ENCODE results near the gene RPS6KA2.

The RPS6KA2 gene

DNA sequence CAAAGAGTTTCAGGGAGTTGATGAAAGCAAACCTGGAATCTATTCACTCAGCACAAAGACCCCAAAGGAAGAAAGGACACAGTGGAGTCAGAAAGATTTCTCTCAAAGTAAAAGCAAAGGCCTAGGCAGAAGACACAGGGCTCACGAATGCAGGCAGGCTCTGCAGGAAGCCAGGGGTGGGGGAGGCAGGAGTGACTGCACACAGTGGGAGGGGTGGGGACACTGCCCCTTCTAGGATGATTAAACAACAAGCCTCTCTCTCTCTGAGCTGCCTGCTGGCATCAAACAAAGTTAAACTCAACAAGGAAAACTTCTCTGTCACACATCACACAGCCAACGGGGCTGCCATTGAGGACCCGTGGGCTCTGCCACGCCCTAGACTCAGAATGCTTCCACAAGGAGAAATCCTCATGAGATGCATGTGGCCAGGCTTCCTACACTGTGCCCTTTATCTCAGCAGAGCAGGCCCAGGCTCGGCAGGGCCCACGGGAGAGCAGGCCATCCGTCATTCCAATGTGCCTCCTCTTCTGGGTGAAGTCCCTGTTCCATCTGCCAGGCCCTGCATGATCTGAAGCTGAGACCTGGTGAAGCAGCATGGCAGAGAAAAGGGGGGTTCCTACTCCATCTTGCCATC, 110.7 kb downstream of the RPS6KA2 start:
- no peak for DNase-seq

DNA sequence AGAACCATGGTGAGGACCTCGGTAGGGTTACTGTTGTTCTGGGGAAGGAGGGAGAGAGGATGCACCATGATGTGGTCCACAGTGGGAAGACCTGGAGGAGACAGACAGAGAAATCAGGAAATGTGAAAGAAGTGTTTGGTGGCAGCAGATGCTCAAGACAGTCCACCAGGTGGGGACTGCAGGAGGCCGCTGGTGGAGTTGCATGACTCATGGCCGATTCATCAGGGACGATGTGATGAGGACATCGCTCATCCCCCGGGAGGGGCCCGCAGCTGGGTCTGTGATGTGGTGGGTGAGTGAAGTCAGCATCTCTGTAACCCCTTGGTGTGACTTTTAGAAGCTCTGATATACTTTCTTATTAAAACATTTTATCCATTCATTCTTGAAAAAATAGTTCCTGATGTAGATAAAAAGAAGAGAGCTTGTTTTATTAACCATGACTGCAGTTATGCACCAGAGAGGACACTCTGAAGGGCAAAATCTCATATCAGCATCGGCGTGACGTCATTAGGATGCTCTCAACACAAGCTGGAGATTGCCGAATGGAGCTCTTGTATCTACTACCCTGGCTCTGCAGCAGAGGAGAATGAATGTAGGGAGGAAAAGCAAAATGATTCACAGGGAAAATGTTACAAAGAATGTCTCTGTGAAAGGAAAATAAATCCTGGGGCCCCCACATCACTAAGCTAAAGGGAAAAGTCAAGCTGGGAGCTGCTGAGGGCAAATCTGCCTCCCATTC, 111.8 kb downstream of the RPS6KA2 start:
- peak; percentile 7 for DNase-seq

DNA sequence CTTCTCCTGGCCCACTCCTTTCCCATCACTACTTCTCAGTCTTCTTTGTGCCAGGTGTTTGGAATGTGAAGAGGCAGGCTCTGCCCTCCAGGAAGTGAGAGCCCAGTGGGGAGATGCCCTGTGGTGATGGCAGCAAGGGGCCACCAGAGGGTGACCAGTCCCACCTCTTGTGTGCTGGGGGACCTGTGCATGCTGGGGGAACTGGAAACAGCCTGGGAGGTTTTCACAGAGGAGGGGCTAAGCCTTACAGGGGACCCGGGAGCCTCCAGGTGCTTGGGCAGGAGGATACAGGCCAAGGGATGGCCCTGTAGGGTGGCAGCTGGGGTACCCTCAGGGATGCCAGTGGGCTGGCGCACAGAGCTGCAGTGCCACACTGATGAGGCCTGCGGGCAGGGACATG, 112.9 kb downstream of the RPS6KA2 start:
- no peak for DNase-seq

DNA sequence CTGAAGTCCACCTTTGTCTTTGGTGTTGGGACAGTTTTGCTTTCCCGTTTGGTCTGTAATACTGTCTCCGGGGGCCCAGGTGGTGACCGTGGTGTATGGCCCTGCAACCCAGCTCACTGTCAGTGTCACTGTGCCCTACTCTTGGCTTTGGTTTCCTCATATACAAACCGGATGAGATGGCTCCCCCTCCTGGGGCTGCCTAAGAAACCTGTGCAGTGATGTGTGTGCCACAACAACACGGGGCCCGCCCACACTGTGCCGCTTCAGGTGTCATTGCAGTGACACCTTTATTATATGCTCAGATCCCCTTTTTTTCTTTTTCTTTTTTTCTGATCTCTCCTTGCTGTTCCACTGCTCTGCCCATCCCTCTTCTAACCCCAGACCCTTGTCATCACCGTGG, 114.5 kb downstream of the RPS6KA2 start:
- no peak for DNase-seq

DNA sequence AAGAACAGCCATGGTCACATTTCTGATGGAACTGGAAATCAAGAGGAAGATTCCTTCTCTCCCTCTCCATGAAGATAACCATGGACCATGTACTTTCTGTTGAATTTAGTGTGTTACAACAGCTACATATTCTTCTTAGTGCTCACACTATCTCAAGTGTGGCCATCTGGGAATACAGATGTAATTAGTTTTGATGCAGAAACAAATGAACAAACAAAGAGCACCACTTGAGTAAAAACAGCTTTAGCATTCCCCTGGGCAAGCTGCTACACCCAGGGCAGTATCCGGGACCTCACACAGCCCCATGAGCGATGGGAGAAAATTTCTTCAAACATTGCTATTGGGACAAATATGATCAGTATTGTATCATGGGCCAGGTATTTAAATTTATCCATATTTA, 115.7 kb downstream of the RPS6KA2 start:
- no peak for DNase-seq

DNA sequence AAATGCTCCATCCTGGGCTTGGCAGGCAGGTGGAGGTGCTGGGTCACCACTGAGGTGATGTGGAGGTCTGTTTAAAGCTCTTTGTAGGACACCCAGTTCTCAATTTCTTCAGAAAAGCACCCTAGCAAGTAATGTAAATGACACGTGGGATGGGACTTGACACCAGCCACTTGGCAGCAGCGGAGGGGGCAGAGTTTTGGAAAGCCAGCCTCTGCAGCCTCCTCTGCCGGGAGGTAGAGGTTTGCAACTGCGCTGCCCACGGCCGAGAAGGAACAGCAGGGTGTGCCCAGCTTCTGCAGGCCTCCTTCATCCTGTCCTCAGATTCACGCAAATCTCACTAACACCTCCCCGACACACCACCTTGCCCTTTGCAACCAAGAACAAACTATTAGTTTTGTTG, 117.9 kb downstream of the RPS6KA2 start:
- no peak for DNase-seq

DNA sequence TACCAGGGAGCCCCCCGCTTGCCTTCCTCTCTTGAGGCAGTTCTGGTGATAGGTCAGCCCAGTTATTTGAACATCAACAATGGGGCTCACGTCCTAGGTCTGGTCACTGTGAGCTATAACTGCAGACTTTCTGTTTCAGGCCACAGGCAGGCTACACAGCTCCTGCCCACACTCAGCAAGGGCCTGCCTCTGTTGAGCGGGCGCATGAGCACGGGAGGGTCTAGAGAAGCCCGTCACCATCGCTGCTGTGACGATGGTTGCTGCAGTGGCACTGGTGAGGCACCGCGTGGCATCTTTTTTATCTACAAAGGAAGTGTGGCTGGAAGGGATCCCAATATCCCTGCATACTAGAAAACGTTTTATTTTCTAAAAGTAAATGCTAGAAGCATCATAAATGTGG, 118.3 kb downstream of the RPS6KA2 start:
- no peak for DNase-seq

DNA sequence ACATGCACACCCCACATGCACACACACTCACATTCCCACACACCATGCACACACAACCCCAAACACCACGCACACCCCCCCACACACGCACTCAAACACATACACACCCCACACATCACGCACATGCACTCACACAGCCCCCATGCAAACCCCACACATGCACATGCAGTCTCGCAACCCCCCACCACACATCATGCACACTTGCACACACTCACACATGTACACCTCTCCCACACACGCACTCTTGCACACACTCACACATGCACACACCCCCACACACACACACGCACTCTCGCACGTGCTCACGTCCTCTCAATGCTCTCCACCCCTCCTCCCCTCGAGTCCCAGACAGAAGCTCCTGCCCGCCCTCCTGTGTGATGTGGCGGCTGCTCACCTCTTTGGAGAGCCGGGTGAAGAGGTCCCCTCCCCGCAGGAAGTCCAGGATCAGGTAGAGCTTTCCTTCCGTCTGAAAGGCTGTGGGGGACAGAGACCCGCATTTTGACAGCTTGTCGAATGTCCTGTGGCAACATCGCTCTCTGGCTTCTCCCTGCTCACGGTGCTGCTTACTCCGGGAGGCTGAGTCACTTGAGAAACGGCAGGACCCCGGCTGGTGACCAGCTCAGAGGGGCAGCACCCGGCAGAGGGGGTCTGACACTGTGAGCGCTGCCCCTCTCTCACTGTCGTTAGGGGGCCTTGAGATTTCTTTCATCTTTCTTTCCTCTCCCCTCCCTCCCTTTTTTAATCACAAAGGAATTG, 119.1 kb downstream of the RPS6KA2 start:
- no peak for DNase-seq

DNA sequence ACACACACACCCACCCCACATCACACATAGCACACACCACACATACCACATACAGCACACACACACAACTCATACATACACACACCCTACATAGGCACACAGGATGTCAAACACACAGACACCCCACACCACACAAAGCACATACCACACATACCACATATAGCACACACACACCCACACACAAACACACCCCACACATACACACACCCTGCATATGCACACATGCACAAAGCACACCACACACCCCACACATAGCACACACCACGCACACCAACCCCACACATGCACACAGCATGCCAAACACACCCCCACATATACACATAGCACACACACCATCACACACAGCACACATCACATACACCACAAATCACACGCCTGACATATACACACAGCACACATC, 119.7 kb downstream of the RPS6KA2 start:
- DNase-seq: no peak

DNA sequence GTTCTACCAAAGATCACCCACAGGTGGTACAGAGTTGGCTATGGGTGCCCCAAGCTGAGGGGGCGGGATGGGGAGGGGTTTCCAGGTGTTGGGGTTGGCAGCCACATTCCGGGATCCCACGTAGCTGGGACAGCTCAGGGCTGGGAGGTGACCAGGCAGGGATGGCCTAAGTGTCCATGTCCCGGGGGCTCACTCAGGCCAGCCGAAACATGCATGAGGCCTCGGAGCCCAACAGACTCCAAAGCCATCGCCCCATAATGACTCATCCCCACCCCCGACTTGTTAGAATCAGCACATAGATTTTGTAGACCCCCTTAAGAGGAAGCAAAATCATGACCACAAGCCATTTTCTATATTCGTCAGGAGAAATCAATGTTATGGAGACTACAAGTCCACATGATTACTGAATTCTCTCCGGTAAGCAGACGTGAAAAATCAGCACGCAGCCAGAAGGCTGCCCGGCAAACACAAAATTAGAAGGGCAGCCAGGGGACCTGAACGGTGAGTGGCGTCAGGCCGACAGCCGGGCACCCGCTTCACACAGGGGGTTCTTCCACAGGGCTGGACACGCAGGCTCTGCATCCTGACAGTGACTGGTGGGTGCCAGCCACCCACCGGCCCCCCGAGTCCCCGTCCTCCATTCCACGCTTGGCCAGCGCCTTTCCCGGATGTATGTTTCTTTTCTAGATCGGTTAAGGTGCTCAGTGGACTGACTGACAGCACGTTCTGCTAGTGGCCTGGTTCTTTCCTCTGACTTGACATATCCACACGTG, 121.7 kb downstream of the RPS6KA2 start:
- DNase-seq: no peak

DNA sequence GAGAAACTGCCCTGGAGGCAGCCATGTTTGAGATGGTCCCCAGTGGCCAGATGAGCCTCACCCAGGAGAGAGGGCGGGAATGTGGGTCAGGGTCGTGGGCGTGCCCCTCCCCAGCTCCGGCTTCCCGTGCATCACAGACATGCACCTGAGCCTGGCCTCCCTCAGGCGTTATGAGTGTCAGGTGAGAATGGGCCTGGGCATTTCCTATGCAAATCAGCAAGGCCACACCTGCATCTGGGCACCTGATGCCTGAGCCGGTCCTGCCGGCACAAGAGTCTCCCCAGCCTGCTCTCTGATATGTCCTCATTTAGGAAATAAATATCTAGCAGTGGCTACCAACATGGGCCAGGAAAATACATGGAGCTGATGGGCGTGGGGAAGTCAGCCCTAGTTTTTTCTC, 123.0 kb downstream of the RPS6KA2 start:
- DNase-seq: no peak

DNA sequence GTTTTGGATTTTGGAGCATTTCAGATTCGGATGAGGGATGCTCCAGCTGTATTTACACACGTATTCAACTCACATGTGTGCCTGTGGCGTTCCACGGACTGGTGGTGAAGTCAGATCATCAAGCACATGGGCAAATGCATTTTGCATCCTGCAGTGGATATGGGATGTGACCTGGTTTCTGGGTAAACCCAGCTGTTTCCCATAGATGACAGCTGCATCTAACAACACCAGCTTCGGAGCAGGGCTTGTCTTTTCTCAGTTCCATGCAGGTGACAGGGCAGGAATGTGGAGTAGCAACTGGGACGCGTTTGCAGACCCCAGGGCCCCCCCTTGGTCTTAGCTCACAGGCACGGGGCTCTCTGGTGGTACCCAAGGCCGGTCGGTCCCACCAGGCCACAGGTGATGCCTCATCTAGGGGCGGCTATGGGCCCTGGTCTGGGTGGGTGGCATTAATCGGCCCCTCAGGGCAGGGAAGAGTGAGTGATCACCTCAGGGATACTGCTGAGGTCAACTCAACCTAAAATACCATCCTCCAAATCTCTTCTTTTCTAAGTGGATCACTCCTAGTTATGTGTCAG, 123.8 kb downstream of the RPS6KA2 start:
- DNase-seq: no peak

DNA sequence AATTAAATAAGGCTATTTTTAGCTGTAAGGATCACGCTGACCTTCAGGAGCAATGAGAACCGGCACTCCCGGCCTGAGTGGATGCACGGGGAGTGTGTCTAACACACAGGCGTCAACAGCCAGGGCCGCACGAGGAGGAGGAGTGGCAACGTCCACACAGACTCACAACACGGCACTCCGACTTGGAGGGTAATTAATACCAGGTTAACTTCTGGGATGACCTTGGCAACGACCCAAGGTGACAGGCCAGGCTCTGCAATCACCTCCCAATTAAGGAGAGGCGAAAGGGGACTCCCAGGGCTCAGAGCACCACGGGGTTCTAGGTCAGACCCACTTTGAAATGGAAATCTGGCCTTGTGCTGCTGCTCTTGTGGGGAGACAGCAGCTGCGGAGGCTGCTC, 124.6 kb downstream of the RPS6KA2 start:
- no peak for DNase-seq

DNA sequence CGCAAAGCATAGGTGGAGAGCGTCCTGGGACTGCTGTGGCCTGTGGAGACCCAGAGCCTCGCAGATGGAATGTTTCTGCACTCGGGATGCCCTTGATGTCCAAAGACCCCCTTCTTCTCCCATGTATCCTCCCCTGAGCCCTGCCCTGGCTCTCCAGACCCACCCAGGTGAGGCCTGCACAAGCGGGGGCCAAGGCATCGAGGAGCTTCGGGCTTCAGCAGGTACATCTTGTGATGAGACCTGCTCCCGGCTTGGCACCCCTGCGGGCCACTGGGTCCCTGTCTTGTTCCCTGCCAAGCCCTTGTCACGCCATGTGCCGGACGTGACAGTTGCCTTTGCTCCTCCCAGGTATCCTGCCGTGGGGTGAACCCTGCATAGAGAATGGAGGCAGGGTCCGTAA, 125.8 kb downstream of the RPS6KA2 start:
- no peak for DNase-seq

DNA sequence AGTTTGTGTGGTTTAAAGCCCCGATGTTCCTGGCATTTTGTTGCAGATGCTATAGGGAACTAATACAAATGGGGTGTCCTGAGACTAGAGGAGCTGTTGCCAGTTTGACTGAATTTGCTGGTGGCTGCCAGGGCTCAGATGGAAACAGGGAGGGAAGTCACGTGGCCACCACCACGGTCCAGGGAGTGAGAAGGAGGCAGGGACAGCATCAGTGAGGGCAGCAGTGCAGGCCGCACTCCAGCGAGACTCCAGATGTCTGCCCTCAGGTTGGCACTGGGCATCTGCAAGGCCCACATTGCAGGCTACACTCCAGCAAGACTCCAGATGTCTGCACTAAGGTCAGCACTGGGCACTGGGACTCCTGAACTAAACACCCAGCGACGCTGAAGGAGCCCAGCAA, 126.8 kb downstream of the RPS6KA2 start:
- DNase-seq: no peak

DNA sequence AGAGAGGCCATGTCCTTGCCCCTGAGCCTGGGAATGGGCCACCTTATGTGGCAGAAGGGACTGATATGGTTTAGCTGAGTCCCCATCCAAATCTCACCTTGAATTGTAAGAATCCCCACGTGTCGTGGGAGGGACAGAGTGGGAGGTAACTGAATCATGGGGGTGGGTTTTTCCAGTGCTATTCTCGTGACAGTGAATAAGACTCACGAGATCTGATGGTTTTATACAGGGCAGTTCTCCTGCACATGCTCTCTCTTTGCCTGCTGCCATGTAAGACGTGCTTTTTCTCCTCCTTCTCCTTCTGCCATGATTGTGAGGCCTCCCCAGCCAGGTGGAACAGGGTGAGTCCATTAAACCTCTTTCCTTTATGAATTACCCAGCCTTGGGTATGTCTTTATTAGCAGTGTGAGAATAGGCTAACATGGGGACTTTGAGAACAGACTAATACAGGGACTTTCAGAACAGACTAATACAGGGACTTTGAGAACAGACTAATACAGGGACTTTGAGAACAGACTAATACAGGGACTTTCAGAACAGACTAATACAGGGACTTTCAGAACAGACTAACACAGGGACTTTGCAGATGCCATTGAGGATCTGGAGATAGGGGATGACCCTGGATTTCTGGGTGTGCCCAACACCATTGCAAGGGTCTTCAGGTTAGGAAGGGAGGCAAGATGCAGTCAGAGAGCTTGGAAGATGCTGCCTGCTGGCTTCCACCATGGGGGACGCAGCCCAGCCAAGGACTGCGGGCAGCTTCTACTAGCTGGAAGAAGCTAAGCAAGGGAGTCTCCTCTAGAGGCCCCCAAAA, 127.5 kb downstream of the RPS6KA2 start:
- DNase-seq: no peak

DNA sequence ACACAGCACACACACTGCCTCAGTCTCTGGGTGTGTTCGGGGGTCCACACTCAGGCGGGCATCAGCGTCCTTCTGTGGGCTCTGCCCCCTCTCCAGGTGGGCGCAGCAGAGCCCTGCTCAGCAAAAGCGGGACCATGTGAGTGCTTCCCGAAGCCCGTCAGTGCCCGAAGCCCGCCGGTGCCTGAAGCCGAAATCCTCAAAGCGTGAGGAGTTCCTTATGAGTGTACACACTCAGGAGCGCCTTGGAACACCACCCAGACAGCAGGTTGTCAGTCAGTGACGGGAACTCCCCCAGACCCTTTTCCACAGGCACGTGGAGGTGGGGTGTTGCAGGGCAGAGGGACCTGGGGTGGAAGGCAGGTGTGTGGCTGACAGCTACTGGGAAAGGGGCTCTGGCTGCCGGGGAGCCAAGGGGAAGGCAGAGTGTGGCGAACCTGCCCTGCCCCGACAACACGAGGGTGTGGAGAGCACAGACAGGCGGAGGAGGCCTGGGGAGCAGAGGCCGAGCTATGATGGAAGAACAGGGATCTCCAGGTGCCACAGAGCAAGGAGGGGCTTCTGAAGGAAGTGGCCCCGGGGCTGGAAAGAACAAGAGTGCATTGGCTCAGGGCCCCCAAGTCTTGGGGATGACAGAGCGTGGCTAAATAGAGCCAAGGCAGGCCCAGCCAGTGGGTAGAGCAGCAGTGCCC, 128.2 kb downstream of the RPS6KA2 start:
- no peak for DNase-seq

DNA sequence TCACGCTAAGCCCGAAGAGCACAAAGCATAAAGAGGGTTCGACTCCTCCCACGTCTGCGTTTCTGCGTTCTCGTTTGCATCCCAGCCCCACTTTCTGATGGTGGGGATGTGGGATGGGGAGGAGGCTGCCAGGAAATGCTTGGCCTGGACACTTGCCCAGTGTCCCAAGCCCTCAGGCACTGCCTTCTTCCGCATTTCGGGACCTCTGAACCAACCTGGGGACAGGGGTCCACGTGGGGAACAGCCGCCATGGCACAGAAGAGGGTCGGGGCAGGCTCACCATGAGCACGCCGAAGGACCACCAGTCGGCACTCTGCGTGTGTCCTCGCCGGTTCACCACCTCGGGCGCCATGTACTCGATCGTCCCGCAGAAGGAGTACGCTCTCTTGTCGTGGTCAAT, 128.8 kb downstream of the RPS6KA2 start:
- no peak for DNase-seq

DNA sequence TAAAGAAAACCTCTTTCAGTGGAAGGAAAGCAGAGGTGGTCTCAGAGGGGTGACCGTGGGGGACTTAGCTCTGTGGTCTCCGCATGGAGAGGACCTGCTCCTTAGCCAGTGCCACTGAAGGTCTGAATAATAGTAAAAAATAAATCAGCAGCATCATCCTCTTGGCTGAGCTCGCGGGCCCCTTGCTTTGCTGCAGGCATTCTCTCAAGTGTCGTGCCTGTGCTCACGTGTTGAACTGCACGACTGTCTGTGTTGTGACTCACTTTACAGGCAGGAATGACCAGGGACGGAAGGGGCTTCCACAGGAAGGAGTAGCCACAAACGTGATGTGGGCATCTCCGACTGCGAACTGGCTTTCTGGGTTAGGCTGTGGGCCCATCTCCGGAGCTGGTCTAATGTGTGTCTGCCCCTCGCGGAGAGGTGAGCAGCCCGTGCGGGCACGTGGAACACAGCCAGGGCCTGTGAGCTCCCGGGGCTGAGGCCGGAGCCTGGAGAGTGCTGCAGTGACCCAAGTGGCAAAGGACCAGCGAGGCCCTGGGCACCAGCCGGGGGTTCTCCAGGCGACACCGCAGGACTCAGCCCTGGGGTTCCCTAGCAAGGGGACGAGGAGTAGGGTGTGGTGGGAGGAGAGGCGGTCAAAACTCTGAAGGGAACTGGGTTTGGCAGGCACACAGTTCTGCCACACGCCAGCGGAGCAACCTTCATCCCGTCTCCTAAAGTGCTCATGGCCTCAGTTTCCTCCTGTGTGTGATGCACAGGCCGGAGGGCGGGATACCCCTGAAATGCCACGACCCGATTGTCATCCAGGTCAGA, 129.8 kb downstream of the RPS6KA2 start:
- no peak for DNase-seq

DNA sequence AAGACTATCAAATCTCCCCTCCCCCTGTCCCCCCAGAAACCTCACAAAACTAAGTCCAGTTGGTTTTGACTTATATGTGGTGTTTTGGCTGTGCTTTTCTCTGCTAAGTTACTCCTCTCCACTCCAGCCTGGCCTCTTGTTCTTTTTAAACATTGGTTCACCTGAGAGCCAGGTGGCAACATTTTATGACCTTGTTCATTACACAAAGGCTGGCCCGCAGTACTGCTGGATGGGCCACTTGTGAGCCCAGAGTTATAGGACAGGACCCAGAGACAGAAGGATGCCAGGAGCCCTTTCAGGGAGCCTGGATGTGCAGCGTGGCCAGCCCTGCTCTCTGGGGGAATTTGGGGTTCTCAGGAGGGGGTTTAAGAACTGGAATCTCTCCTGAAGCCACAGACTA, 130.6 kb downstream of the RPS6KA2 start:
- DNase-seq: no peak

Measured in NK-92 treated with Interleukin-12 subunit alpha and Interleukin-12 subunit beta, amount 100 ng/mL, for 24 hours (cell line).